ENCODE results near the gene ADAMTS12. TPM values are rescaled to one million over a fixed set of nuclear protein-coding genes. Genes with fewer than 3 reads are reported as not detected.
A peak's percentile ranks its signal among the peaks of the same experiment; 100 is the strongest.

ADAMTS12 gene
- total RNA-seq, 1 donor, result 6.9 TPM

DNA sequence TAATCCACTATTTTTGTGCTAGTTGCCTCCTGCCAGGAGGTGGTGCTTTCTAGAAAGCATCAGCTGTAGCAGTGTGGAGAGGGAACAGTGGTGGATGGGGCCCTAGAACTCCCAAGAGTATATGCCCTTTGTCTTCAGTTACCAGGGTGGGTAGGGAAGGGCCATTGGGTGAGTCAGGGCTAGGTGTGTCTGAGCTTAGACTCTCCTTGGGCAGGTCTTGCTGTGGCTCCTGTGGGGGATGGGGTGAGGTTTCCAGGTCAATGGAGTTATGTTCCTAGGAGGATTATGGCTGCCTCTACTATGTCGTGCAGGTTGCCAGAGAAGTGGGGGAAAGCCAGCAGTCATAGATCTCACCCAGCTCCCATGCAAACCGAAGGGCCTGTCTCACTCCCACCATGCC lies 11.3 kb upstream of the ADAMTS12 start:
- TF ChIP-seq, protein P1, sequence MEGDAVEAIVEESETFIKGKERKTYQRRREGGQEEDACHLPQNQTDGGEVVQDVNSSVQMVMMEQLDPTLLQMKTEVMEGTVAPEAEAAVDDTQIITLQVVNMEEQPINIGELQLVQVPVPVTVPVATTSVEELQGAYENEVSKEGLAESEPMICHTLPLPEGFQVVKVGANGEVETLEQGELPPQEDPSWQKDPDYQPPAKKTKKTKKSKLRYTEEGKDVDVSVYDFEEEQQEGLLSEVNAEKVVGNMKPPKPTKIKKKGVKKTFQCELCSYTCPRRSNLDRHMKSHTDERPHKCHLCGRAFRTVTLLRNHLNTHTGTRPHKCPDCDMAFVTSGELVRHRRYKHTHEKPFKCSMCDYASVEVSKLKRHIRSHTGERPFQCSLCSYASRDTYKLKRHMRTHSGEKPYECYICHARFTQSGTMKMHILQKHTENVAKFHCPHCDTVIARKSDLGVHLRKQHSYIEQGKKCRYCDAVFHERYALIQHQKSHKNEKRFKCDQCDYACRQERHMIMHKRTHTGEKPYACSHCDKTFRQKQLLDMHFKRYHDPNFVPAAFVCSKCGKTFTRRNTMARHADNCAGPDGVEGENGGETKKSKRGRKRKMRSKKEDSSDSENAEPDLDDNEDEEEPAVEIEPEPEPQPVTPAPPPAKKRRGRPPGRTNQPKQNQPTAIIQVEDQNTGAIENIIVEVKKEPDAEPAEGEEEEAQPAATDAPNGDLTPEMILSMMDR (IDR thresholded peaks at IDR 0.05; ENCODE audit: extremely low read depth, low read depth, low read length), result no peak
- Histone ChIP-seq H3K9me3 (ENCODE audit: low read depth, low read length) (no peaks in the 10 kb centered on the region), H4K20me1 (ENCODE audit: insufficient read depth, low read length) (no peaks in the 10 kb centered on the region), H3K27me3 (ENCODE audit: insufficient read depth, low read length) (no peaks in the 10 kb centered on the region), H3K79me2 (ENCODE audit: insufficient read depth, low read length) (no peaks in the 10 kb centered on the region), H2AFZ (ENCODE audit: low read length) (no peak overlapping the region), H3K4me2 (ENCODE audit: insufficient read depth, low read length) (no peak overlapping the region), H3K27ac (ENCODE audit: low read depth, low read length) (no peak overlapping the region), H3K4me1 (ENCODE audit: insufficient read depth, low read length) (no peaks in the 10 kb centered on the region), H3K4me3 (ENCODE audit: insufficient read depth, low read length) (no peak overlapping the region), H3K36me3 (ENCODE audit: insufficient read depth, low read length) (no peaks in the 10 kb centered on the region)
- DNase-seq (ENCODE audit: insufficient read length, low spot score, missing footprints), result no peak

DNA sequence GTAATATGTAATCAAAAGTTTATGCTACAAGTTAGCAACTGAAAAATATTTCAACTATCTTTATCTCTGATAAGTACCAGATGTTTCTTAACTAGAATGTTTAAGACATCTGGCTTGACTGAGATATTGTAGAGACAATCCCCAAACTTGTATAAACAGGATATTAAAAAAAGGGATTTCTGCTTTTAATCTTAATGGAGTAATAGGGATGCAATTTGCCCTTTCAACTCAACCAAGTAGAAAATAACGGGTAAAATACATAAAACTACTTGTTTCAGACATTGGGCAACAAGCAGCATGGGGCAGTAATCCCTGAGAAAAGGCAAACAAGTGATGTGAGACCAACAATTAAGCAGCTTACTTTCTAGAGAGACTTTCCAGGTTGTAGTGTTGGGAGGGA lies 9.4 kb upstream of the ADAMTS12 start:
- Histone ChIP-seq H3K27me3 (ENCODE audit: insufficient read depth, low read length) (no peaks in the 10 kb centered on the region), H4K20me1 (ENCODE audit: insufficient read depth, low read length) (no peaks in the 10 kb centered on the region), H3K4me2 (ENCODE audit: insufficient read depth, low read length) (no peak overlapping the region), H3K27ac (ENCODE audit: low read depth, low read length) (no peak overlapping the region), H3K36me3 (ENCODE audit: insufficient read depth, low read length) (no peaks in the 10 kb centered on the region), H3K9me3 (ENCODE audit: low read depth, low read length) (no peaks in the 10 kb centered on the region), H2AFZ (ENCODE audit: low read length) (no peak overlapping the region), H3K4me1 (ENCODE audit: insufficient read depth, low read length) (no peaks in the 10 kb centered on the region), H3K4me3 (ENCODE audit: insufficient read depth, low read length) (no peak overlapping the region), H3K79me2 (ENCODE audit: insufficient read depth, low read length) (no peaks in the 10 kb centered on the region)
- TF ChIP-seq, protein P1 (IDR thresholded peaks at IDR 0.05; ENCODE audit: extremely low read depth, low read depth, low read length), result no peak
- DNase-seq (ENCODE audit: insufficient read length, low spot score, missing footprints), result no peak

DNA sequence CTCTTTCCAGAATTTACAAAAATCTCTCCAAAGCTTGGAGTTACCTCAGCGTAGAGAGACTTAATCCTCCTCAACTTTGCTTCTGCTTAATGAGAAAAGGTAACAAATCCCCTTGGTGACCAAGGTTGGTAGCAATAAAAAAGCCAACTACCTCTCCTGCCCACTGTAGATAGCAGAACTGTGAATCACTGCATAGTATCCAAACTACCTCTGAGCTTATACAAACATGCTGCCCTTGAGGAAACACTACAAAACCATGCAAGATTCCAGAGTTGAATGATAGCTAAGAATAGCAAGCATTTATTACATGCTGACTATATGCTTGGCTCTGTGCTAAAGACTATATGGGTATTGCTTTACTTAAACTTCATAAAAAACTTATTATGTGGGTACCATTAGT lies 2.8 kb upstream of the ADAMTS12 start:
- peaks cover 45% of the 10 kb centered on the region for H3K4me1 ChIP-seq (ENCODE audit: insufficient read depth, low read length)
- peaks cover 10% of the 10 kb centered on the region for H4K20me1 ChIP-seq (ENCODE audit: insufficient read depth, low read length)
- no peaks in the 10 kb centered on the region for H3K27me3 ChIP-seq (ENCODE audit: insufficient read depth, low read length)
- H3K9me3 ChIP-seq (ENCODE audit: low read depth, low read length), result no peaks in the 10 kb centered on the region
- peak overlapping the region; percentile 28 for H3K4me2 ChIP-seq (ENCODE audit: insufficient read depth, low read length)
- H3K36me3 ChIP-seq (ENCODE audit: insufficient read depth, low read length), result no peaks in the 10 kb centered on the region
- TF ChIP-seq, protein P1 (IDR thresholded peaks at IDR 0.05; ENCODE audit: extremely low read depth, low read depth, low read length), result no peak
- H2AFZ ChIP-seq (ENCODE audit: low read length), result no peak overlapping the region
- DNase-seq (ENCODE audit: insufficient read length, low spot score, missing footprints), result peak; percentile 59
- no peak overlapping the region for H3K4me3 ChIP-seq (ENCODE audit: insufficient read depth, low read length)
- peak overlapping the region; percentile 60 for H3K27ac ChIP-seq (ENCODE audit: low read depth, low read length)
- peaks cover 18% of the 10 kb centered on the region for H3K79me2 ChIP-seq (ENCODE audit: insufficient read depth, low read length)

DNA sequence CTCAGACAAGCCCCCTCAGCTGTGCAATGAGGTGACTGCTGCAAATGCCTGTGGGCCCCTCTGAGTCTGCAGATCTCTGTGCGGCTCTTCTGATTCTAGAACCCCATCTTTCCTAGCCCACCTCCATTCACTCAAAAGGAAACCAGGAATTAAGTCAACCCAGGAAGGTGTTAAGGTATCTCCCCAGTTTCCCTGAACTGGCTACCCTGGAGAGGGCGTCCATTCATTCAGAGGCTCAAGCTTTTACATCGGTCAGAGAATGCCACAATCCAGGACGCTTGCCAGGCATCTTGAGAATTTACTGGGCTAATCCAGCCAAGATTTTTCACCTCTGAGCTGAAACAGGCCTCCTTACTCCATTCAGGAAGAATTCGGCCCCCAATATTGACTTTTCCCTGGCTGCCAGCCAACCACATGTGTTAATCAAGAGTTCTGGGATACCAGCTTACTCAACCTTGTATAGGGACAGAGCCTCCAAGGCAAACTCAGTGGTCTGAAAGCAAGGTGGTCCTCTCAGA lies 889 bp upstream of the ADAMTS12 start:
- H3K79me2 ChIP-seq (ENCODE audit: insufficient read depth, low read length), result peaks cover 37% of the 10 kb centered on the region
- no peaks in the 10 kb centered on the region for H3K9me3 ChIP-seq (ENCODE audit: low read depth, low read length)
- H3K27me3 ChIP-seq (ENCODE audit: insufficient read depth, low read length), result no peaks in the 10 kb centered on the region
- peak; percentile 80 for DNase-seq (ENCODE audit: insufficient read length, low spot score, missing footprints)
- peak overlapping the region; percentile 95 for H3K4me2 ChIP-seq (ENCODE audit: insufficient read depth, low read length)
- H4K20me1 ChIP-seq (ENCODE audit: insufficient read depth, low read length), result peaks cover 21% of the 10 kb centered on the region
- TF ChIP-seq, protein P1 (IDR thresholded peaks at IDR 0.05; ENCODE audit: extremely low read depth, low read depth, low read length), result no peak
- H3K4me3 ChIP-seq (ENCODE audit: insufficient read depth, low read length), result peak overlapping the region; percentile 82
- H3K36me3 ChIP-seq (ENCODE audit: insufficient read depth, low read length), result no peaks in the 10 kb centered on the region
- H3K27ac ChIP-seq (ENCODE audit: low read depth, low read length), result peak overlapping the region; percentile 83
- peak overlapping the region; percentile 51 for H2AFZ ChIP-seq (ENCODE audit: low read length)
- H3K4me1 ChIP-seq (ENCODE audit: insufficient read depth, low read length), result peaks cover 57% of the 10 kb centered on the region
